Inflammatory macrophage treated with lipopolysaccharide for 1 hour (primary cell): ENCODE data around the gene CCNL1.
"Not testable (repeated sequence)": the region's sequence is repeated elsewhere in the genome, so short reads cannot be mapped to it uniquely, and the experiment has no call there.

Experiments used
- DNase-seq, 2 donors: peaks; one replicate each; pipeline ENCODE4 v3.0.0-alpha.2; 2020 to 2022

Gene CCNL1

GRCh38 chr3:157170861-157171260 lies 10.9 kb upstream of the CCNL1 start:
- peak; percentile 62 to 75 for DNase-seq

- no peak for DNase-seq
Observed at GRCh38 chr3:157167371-157168042, 7.6 kb upstream of the CCNL1 start.

- no peak for DNase-seq
Observed at GRCh38 chr3:157166561-157166960, 6.6 kb upstream of the CCNL1 start.

- DNase-seq, result no peak
Observed at GRCh38 chr3:157166115-157166514, 6.2 kb upstream of the CCNL1 start.

GRCh38 chr3:157163217-157163953 lies 3.4 kb upstream of the CCNL1 start:
- no peak for DNase-seq

GRCh38 chr3:157162620-157163019 lies 2.7 kb upstream of the CCNL1 start:
- DNase-seq, result not testable (repeated sequence)

GRCh38 chr3:157160658-157161424 lies 894 bp upstream of the CCNL1 start:
- peak; percentile 98 for DNase-seq

GRCh38 chr3:157159037-157159761 lies 748 bp downstream of the CCNL1 start:
- peak; percentile 65 to 70 for DNase-seq

GRCh38 chr3:157157836-157158235 lies 2.1 kb downstream of the CCNL1 start:
- no peak for DNase-seq

- no peak for DNase-seq
Observed at GRCh38 chr3:157156837-157157635, 2.9 kb downstream of the CCNL1 start.

- DNase-seq, result no peak
Observed at GRCh38 chr3:157155591-157155990, 4.4 kb downstream of the CCNL1 start.

GRCh38 chr3:157154563-157155330 lies 5.2 kb downstream of the CCNL1 start:
- DNase-seq, result no peak

GRCh38 chr3:157152930-157153329 lies 7.0 kb downstream of the CCNL1 start:
- no peak for DNase-seq

- DNase-seq, result no peak
Observed at GRCh38 chr3:157152438-157152837, 7.5 kb downstream of the CCNL1 start.

- no peak for DNase-seq
Observed at GRCh38 chr3:157151627-157152026, 8.3 kb downstream of the CCNL1 start.

GRCh38 chr3:157151151-157151550 lies 8.8 kb downstream of the CCNL1 start:
- DNase-seq, result no peak

GRCh38 chr3:157149136-157149696 lies 10.7 kb downstream of the CCNL1 start:
- DNase-seq, result no peak

GRCh38 chr3:157148196-157148889 lies 11.6 kb downstream of the CCNL1 start:
- DNase-seq, result no peak

- no peak for DNase-seq
Observed at GRCh38 chr3:157147099-157147803, 12.7 kb downstream of the CCNL1 start.
